Mammary epithelial cell (primary cell): ENCODE data around the gene TESK2.

Experiments
- EZH2 ChIP-seq: IDR thresholded peaks from 2 replicates; pipeline ENCODE4 v1.6.1; 2012; ENCODE audit warnings: low read length, inconsistent platforms, borderline replicate concordance
- TF ChIP-seq, protein P1 (sequence below), 2 donors: IDR thresholded peaks in 1 of 2; conservative IDR thresholded peaks in 1 of 2; 2 replicates each; pipeline ENCODE4 v1.5.1; 2011 to 2012; ENCODE audit warnings: inconsistent platforms in 2 of 2, low read length in 2 of 2, mild to moderate bottlenecking in 2 of 2, control low read depth in 1 of 2, low read depth in 1 of 2; ENCODE audit not compliant: insufficient read depth in 1 of 2; ENCODE audit errors: extremely low read depth in 1 of 2

DNA sequence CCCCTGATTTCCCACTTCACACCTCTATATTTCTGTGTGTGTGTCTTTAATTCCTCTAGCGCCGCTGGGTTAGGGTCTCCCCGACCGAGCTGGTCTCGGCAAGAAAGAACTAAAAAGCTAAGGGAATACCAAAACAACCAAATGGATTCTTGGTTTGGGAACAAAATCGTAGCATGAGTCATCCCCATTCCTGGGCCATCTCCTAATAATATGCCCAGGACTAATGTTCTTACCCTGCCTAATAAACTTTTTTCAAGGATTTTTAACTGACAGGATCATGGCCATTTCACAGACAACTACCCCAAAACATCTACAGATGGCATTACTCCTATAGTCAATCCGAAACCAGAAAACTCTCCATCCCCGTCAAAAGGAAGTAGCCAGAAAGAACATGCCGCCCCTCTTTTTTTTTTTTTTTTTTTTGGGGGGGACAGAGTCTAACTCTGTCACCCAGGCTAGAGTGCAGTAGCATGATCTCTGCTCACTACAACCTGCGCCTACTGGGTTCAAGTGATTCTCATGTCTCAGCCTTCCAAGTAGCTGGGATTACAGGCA lies 168.4 kb downstream of the TESK2 start:
- TF ChIP-seq, protein P1, sequence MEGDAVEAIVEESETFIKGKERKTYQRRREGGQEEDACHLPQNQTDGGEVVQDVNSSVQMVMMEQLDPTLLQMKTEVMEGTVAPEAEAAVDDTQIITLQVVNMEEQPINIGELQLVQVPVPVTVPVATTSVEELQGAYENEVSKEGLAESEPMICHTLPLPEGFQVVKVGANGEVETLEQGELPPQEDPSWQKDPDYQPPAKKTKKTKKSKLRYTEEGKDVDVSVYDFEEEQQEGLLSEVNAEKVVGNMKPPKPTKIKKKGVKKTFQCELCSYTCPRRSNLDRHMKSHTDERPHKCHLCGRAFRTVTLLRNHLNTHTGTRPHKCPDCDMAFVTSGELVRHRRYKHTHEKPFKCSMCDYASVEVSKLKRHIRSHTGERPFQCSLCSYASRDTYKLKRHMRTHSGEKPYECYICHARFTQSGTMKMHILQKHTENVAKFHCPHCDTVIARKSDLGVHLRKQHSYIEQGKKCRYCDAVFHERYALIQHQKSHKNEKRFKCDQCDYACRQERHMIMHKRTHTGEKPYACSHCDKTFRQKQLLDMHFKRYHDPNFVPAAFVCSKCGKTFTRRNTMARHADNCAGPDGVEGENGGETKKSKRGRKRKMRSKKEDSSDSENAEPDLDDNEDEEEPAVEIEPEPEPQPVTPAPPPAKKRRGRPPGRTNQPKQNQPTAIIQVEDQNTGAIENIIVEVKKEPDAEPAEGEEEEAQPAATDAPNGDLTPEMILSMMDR (conservative IDR thresholded peaks at IDR 0.05 in 1 of 2, IDR thresholded peaks at IDR 0.05 in 1 of 2; ENCODE audit: extremely low read depth in 1 of 2, insufficient read depth in 1 of 2, low read depth in 1 of 2, low read length in 2 of 2): no peak
- no peak for TF ChIP-seq EZH2
